ENCODE measurements around the gene TMC5. TPM values are rescaled to one million over a fixed set of nuclear protein-coding genes. Genes with fewer than 3 reads are reported as not detected.

Gene TMC5
- total RNA-seq, 1 donor from 2014 or later = not detected

DNA sequence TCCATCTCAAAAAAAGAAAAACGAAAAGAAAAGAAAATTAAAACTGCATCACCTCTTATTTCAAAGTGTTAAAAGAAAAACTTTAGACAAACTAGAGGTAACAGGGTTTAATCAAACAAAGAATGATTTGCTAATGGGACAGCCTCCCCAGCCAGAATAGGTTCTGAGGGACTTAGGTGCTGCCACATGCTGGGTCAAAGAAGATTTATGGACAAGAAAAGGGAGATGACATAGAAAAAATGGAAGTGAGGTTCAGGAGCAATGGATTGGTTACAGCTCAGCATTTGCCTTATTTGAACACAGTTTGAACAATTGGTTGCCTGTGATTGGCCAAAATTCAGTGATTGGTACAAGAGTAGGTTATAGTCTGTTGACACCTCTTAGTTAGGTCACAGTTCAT lies 21.1 kb downstream of the TMC5 start:
- Histone ChIP-seq H3K4me3 (no peak overlapping the region), H3K4me1 (no peaks in the 10 kb centered on the region), H3K27ac (no peak overlapping the region), H3K27me3 (no peaks in the 10 kb centered on the region), H3K9me3 (no peaks in the 10 kb centered on the region), H3K36me3 (no peaks in the 10 kb centered on the region)
- no peak for DNase-seq (ENCODE audit: low spot score in 2 of 2)
- intact Hi-C loops (cut with DNase I) = no loop called here
- TF ChIP-seq, protein P1, sequence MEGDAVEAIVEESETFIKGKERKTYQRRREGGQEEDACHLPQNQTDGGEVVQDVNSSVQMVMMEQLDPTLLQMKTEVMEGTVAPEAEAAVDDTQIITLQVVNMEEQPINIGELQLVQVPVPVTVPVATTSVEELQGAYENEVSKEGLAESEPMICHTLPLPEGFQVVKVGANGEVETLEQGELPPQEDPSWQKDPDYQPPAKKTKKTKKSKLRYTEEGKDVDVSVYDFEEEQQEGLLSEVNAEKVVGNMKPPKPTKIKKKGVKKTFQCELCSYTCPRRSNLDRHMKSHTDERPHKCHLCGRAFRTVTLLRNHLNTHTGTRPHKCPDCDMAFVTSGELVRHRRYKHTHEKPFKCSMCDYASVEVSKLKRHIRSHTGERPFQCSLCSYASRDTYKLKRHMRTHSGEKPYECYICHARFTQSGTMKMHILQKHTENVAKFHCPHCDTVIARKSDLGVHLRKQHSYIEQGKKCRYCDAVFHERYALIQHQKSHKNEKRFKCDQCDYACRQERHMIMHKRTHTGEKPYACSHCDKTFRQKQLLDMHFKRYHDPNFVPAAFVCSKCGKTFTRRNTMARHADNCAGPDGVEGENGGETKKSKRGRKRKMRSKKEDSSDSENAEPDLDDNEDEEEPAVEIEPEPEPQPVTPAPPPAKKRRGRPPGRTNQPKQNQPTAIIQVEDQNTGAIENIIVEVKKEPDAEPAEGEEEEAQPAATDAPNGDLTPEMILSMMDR (IDR thresholded peaks at IDR 0.05) = no peak

DNA sequence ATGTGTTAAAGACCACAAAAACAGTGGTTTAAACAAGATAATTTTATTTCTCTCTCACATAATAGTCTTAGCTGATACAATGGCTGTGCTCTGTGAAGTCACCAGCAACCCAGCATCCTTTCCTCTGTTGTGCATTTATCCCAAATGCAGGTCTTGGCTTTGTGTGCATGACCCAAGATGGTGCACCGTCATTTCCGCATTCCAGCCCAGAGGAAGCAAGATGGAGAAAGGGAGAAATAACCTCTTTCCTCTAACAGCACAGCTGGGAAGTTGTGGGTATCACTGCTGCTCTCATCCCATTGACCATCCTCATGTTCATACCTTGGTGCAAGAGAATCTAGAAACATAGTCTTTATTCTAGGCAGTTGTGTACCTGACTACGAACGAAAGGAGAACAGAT lies 21.8 kb downstream of the TMC5 start:
- intact Hi-C loops (cut with DNase I) = no loop called here

DNA sequence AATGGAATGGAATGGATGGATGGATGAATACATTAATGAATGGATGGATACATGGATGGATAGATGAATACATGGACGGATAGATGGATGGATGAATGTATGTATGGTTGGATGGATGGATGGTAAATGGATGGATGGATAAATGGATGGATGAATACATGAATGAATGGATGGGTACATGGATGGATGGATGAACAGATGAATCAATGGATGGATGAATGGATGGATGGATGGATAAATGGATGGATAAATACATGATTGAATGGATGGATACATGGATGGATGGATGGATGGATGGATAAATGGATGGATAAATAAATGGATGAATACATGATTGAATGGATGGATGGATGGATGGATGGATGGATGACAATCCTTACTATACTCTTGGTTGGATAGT lies 26.0 kb downstream of the TMC5 start:
- TF ChIP-seq, protein P1 (IDR thresholded peaks at IDR 0.05) = no peak
- intact Hi-C loops (cut with DNase I) = no loop called here
- no peaks in the 10 kb centered on the region for H3K4me1 ChIP-seq

More for the DNA sequence above, 21.8 kb downstream of the TMC5 start:
- no peaks in the 10 kb centered on the region for H3K9me3 ChIP-seq
- H3K27me3 ChIP-seq = no peaks in the 10 kb centered on the region
- no peak for DNase-seq (ENCODE audit: low spot score in 2 of 2)
- no peaks in the 10 kb centered on the region for H3K36me3 ChIP-seq
- no peak overlapping the region for H3K27ac ChIP-seq
- TF ChIP-seq, protein P1 (IDR thresholded peaks at IDR 0.05) = no peak
- no peak overlapping the region for H3K4me3 ChIP-seq
- H3K4me1 ChIP-seq = no peaks in the 10 kb centered on the region

DNA sequence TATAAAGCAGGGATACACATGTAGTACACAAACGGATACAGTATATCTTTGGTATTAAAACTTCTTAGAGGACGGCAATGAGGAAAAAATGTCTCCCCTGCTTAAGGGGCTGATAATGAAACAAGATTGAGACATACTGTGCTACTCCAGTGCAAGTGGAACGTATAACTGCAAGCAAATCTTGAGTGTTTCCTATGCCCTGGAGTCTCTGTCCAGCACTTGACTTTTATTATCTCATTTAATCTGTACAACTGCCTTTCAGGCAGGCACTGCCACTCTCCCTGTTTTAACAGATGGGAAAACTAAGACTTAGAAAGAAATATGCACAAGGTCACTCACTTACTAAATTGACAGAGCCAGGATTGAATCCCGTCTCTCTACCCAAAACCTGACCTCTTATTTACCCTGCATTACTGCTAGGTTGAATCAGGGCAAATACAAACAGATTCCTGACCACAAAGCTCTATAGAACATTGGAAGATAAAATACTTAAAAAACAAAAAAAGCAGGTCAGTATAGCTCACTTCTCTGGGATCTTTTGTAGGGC lies 28.7 kb downstream of the TMC5 start:
- Histone ChIP-seq H3K36me3 (no peaks in the 10 kb centered on the region), H3K27ac (no peak overlapping the region), H3K27me3 (no peaks in the 10 kb centered on the region), H3K4me1 (no peaks in the 10 kb centered on the region), H3K4me3 (no peak overlapping the region), H3K9me3 (peaks cover 0 to 3% of the 10 kb centered on the region in 2 donors)
- intact Hi-C loops (cut with DNase I) = no loop called here
- TF ChIP-seq, protein P1 (IDR thresholded peaks at IDR 0.05) = no peak
- DNase-seq (ENCODE audit: low spot score in 2 of 2) = no peak

More for the DNA sequence above, 26.0 kb downstream of the TMC5 start:
- no peaks in the 10 kb centered on the region for H3K36me3 ChIP-seq
- no peaks in the 10 kb centered on the region for H3K27me3 ChIP-seq
- no peak overlapping the region for H3K27ac ChIP-seq
- no peak overlapping the region for H3K4me3 ChIP-seq
- no peak for DNase-seq (ENCODE audit: low spot score in 2 of 2)
- H3K9me3 ChIP-seq = peaks cover 0 to 3% of the 10 kb centered on the region in 2 donors

DNA sequence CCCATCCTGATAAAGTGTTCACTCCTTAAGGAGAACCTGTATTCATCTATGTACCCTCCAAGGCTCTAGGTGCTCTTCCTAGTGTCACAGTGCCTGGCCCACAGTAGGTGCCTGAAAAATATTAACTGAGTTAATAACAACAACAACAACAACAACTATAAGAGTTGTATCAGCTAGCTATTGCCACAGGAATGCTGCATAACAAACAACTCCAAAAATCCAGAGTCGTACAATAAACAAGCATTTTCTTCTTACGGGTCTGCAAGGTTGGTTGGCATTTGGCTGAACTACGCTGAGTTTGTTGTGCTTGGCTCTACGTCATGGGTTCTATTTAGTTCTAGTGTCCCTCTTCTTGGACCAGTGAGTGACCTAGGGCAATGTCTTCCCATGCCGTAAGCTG lies 29.2 kb downstream of the TMC5 start:
- Histone ChIP-seq H3K36me3 (no peaks in the 10 kb centered on the region), H3K4me3 (no peak overlapping the region), H3K9me3 (peaks cover 0 to 3% of the 10 kb centered on the region in 2 donors), H3K27me3 (no peaks in the 10 kb centered on the region), H3K4me1 (no peaks in the 10 kb centered on the region), H3K27ac (no peak overlapping the region)
- TF ChIP-seq, protein P1 (IDR thresholded peaks at IDR 0.05) = no peak
- no peak for DNase-seq (ENCODE audit: low spot score in 2 of 2)
- intact Hi-C loops (cut with DNase I) = no loop called here

DNA sequence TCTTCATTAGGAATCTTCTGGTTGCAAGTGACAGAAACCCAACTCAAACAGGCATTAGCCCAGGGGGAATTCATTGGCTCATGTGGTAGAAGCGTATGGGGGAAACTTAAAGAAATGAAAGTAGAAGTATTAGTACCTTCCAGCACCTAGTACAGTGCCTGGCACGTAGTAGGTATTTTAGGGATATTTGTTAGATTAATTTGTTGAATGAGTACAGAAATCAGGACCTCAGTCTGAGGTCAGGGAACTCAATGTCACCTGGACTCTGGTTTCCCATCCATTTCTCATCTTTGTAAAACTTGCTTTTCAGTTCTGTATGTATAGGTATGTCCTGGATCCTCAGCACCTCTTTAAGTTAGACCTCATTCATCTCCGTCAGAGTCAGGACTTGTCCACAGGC lies 32.5 kb downstream of the TMC5 start:
- no peaks in the 10 kb centered on the region for H3K4me1 ChIP-seq
- H3K27me3 ChIP-seq = no peaks in the 10 kb centered on the region
- no peak overlapping the region for H3K27ac ChIP-seq
- DNase-seq (ENCODE audit: low spot score in 2 of 2) = no peak
- intact Hi-C loops (cut with DNase I) = no loop called here
- no peaks in the 10 kb centered on the region for H3K36me3 ChIP-seq
- H3K4me3 ChIP-seq = no peak overlapping the region
- TF ChIP-seq, protein P1 (IDR thresholded peaks at IDR 0.05) = no peak
- peaks cover 0 to 3% of the 10 kb centered on the region in 2 donors for H3K9me3 ChIP-seq

All from ascending aorta (tissue), 2 donors.